GM18498 (cell line): Measurements from ENCODE around the gene ANP32A.
"Not testable (repeated sequence)": the region's sequence is repeated elsewhere in the genome, so short reads cannot be mapped to it uniquely, and the experiment has no call there.

ENCODE experiments used
- ATAC-seq: cut with Tn5 transposase; IDR thresholded peaks from one replicate; pipeline ENCODE4 v1.9.1; 2021; ENCODE audit warnings: mild to moderate bottlenecking, moderate library complexity; ENCODE audit not compliant: unreplicated experiment

The ANP32A gene

DNA sequence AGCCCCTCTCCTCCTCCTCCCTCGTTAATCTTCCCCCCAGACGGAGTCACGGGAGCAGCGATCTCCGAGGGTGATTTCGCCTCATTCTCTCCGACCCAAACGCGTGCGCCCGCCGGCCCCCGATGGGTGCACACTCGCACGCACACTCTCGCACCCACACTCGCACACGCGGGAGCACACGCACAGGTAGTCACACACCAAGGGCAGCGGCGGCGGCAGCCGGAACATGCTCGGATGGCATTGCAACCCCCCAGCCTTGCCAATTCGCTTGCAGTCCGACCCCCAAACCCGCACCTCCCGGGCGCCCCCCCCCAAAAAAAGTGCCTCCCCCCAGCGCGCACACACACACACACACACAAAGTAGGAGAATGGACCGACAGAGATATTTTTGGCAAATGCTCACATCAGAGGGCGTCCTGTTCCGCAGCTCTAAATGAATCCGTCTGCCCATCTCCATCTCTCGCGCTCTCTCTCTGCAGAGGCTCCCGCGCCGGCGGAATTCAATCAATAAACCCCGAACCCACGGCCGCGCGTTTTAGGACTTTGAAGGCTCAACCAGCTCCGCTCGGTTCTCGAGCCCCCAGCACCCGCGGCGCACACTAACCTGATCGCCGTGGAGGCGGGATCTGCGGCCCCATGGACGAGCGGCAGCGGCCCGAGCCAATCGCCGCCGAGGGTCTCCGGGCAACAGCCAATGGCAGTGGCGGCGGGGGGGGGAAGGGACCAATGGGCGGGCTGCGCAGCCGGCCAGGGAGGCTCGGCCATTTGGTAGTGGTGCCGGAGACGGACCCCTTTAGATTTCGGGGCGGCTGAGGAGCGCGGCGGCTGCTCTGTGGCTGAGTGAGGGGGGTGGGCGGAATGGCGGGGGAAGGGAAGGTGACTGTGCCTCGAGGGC lies at the start of gene ANP32A:
Gene ANP32A (minus strand): TSS at position 601 of the 895 bp plus-strand sequence. CDS start 144 bp downstream, at position 457.
- ATAC-seq = peak; percentile 63

DNA sequence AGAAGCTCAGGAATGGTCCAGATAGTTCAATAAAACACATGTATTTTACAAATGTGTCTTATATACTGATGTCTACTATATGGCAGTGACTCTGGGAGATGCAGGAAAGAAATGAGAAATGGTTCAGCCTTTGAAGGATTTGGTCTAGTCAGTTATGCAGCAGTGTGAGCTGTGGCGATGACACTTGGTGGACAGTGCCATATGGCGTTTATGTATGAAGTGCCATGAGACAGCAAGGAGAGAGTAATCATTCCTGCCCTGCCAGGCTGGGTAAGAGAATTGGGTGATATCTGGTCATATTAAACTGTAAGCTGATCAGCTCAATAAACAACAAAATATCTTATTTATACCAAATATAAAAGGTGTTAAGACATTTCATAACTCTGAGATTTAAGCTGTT lies 47.6 kb upstream of the ANP32A start:
- no peak for ATAC-seq

DNA sequence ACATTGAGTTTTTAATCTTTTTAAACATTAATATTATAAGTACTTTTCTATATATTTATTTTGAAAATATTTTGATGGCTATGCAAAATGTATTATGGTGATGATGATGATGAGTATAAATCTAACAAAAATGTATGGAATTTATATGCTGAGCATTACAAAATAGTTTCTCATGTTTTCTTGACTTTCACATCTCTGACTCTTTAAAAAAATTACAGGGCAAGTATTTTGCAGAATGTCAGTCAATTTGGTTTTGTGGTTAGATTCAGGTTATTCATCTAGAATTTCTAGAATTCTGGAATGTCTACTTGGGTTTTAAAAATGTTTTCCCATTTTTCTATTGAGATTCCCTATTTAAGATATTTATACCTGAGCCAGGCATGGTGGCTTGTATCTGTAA lies 41.7 kb upstream of the ANP32A start:
- ATAC-seq = no peak

DNA sequence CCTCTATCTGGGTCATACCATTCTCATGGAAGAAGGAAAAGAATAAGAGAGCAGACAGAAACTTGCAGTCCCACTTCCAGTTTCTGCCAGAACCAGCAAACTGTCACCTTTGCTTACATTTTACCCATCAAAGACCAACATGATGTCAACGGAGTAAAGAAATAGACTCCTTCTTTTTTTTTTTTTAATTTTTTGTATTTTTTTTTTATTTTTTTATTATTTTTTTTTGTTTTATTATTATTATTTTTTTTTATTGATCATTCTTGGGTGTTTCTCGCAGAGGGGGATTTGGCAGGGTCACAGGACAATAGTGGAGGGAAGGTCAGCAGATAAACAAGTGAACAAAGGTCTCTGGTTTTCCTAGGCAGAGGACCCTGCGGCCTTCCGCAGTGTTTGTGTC lies 38.0 kb upstream of the ANP32A start:
- not testable (repeated sequence) for ATAC-seq

DNA sequence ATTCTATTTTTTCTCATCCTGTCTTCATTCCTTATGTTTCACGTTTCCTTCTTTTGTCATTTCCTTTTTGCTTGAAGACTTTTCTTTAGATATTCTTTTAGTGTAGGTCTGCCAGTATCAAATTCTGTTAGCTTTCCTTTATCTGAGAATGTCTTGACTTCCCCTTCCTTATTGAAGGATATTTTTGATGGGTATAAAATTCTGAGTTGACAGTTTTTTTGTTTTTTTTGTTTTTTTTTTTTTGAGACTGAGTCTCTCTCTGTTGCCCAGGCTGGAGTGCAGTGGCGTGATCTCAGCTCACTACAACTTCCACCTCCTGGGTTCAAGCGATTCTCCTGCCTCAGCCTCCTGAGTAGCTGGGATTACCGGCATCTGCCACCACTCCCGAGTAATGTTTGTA lies 36.7 kb upstream of the ANP32A start:
- not testable (repeated sequence) for ATAC-seq

DNA sequence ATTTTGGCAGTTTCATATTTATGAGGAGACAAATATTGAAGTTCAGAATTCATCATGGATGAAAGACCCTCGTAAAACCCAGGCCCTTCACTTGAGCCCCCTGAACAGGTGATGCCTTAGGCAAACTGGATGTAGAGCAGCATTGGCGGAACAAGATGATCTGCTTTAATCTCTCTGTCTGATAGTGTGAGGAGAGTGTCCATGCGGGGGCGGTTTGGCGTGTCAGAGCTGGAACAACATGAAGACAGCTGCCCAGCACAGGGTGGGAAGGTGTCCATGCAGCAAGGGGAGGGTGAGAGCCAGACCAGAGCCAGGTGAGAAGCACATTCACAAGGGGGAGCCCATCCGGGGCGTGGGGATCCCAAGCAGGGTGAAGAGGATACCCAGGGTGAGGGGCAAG lies 31.8 kb upstream of the ANP32A start:
- no peak for ATAC-seq

DNA sequence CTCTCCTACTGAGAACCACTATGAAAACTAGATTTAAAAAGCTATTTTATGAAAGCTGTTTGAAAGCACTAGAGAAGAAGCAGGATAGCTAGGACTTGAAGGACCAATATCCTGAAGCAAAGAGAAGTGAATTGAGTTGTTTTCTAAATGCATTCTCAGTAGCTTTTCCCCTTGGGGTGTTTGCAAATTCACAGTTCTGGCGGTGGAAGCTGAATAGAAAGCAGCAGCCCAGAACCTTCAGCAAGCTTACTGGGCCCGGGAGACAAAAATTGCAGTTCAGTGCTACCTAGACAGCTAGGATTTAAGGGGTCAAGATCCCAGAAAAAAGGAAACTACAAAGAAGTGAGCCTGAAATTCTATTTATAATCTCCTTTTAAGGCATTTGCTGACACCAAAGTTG lies 31.3 kb upstream of the ANP32A start:
- no peak for ATAC-seq

DNA sequence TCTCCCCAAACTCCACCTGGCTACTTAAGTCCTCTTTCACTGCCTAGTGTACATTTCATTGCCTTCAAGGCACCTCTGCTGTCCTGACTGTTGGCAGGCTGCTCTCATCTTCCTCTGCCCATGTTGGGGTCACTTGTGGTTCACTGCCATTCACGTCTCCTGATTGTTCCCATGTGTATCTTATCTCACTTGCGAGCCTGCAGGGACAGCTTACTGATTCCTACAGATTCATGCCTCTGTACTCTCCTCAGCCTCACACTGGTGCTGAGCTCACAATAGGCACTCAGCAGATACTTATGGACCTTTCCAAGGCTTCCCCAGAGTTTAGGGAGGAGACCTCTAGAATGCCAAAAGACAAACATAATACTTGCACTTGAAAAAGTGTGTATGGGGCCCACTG lies 28.8 kb upstream of the ANP32A start:
- ATAC-seq = no peak

DNA sequence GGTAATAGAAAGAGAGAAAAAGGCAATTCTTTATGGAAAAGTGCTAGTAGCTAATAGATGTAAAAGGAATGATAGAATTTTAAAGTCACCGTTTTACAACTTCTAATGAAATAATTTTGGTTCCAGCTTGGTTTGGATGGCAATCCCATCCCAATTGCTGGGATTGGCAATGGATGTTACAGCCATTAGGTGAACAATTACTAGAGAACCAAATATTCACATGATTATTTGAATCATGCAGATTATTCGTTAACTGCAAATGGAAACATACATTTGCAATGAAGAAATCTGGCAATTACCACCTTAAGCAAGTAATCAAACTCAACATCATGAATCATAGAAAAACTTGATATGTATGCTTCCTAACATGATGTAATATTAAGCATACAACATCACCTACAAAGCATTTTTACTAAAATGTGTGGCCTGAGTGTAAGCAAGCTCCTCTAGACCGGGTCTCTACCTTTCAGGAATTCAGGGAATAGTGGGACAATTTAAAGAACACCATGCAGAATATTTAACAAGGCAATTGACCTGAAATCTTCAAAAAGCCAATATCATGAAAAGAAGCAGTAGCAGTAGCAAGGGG lies 26.2 kb upstream of the ANP32A start:
- ATAC-seq = no peak

DNA sequence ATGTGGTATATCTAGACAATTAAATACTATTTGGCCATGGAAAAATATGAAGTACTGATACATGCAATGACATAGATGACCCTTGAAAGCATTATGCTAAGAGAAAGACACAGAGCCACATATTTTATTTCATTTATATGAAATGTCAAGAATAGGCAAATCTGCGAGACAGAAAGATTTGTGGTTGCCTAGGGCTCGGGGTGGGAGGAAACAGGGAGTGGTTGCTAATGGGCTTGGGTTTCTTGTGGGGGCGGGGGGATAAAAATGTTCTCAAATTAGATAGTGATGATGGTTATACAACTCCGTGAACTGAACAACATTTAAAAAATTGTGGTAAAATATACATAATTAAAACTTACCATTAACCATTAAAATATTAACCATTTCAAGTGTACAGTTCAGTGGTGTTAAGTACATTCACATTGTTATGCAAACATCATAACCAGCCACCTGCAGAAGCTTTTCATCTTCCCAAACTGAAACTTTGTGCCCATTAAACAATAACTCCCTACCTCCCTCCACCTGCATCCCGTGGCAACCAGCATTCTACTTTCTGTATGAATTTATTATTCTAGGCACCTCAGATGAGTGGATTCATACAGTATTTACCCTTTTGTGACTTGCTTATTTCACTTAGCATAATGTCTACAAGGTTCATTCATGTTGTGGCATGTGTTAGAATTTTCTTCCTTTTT lies 24.3 kb upstream of the ANP32A start:
- ATAC-seq = no peak

DNA sequence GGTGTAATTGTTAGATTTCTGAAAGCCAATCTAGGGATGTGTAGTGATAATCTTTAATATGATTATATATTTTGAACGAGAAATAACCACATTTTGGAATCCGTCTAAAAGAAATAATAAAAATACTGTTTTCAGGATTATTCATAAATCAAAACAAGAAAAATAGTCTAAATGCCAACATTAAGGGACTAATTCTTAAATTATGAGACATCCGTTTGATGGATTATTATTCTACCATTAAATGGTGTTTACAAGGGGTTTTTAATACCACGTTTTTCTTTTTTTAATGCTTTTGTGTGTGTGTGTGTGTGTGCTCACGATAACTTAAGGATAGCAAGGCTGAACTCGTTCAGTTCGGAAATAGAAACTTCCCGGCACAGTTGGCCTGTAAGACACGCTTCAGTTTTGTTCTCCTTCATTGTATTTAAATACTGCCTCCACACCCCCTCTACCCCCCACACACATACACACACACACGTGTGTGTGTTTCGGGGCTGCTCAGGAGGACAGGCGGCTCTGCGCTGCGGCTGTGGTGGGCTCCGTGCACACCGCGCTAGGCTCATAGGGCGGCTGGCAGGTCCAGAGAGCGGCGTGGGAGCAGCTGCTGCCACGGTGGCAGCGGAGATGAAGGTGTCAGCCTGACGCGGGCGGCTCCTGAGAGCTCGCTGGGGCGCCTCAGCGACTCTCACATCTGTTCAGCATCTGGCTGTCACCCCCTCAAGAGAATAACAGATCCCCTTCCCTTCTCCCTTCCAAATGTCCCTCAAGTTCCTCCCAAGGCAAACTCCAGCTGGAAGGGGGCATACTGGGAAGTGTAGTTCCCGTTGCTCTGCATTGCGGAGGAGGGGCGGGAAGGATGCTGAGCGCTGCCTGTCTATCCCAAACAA lies 23.0 kb upstream of the ANP32A start:
- no peak for ATAC-seq

DNA sequence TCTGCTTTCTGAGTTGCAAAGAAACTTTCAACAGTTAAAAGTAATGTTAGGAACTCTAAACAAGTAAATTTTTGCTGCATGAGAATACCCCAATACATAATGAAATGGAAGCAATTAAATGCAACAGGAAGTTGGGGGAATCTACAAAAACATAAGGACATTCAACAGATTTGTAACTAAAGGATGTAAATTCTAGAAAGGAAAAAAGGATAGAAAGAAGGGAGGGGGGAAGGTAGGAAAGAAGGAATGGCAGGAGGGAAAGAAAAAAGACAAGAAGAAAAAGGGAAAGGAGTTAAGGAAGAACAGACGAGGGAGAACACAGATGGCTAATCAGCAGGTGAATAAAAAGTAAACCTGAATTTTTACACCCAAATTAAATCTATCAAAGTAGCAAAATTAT lies 22.3 kb upstream of the ANP32A start:
- ATAC-seq = no peak

DNA sequence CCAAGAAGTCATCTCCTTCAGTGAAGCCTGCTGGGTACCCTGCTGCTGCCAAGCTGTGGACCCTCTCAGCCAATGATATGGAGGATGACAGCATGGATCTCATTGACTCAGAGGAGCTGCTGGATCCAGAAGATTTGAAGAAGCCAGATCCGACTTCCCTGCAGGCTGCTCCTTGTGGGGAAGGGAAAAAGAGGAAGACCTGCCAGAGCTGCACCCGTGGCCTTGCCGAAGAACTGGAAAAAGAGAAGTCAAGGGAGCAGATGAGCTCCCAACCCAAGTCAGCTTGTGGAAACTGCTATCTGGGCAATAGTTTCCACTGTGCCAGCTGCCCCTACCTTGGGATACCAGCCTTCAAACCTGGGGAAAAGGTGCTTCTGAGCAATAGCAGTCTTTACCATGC lies 13.7 kb upstream of the ANP32A start:
- ATAC-seq = no peak

DNA sequence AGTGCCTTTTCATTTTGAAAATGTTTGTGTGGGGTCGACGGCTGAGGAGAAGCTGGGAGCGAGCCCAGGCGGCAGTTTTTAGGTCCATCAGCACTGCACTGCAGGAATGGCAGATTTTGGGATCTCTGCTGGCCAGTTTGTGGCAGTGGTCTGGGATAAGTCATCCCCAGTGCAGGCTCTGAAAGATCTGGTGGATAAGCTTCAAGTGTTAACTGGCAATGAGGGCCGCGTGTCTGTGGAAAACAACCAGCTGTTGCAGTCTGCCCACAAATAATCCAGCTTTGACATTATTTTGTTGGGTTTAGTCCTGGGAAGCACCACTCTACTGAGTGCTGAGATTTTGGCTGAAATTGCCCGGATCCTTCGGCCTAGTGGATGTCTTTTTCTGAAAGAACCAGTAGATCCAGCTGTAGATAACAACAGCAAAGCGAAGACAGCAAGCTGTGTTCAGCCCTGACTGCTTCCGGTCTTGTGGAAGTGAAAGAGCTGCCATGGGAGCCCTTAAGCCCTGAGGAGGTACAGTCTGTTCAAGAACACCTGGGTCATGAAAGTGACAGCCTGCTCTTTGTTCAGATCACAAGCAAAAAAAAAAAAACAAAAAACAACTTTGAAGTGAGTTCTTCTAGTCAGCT lies 13.1 kb upstream of the ANP32A start:
- no peak for ATAC-seq

DNA sequence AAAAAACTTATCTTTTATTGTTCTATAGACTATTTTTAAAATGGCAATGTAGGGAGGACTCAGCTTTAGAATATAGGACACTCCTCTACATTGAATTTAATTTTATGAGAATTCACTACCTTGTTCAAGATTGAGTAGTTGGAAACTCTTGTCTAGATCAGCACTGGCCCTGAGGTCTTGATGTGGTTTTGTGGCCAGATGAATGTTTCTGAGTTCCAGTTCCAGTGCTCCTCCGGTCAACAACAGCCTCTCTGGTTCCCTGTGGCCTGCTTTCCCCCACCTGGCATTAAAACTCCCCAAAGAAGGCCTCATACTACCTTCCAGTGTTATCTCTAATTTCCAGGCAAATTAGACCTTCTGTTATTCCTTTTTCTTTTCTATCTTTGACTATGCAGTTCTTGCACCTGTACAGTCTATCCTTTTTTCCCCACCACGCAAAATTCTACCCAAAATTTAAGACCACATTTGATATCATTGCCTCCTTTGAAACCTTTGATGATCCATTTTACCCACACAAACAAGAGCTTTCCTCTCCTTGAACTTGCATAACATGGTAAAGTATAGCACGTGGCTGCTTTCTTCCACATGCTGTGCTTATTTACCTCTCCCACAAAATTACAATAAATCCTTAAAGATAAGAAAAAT lies 9.6 kb upstream of the ANP32A start:
- ATAC-seq = no peak

DNA sequence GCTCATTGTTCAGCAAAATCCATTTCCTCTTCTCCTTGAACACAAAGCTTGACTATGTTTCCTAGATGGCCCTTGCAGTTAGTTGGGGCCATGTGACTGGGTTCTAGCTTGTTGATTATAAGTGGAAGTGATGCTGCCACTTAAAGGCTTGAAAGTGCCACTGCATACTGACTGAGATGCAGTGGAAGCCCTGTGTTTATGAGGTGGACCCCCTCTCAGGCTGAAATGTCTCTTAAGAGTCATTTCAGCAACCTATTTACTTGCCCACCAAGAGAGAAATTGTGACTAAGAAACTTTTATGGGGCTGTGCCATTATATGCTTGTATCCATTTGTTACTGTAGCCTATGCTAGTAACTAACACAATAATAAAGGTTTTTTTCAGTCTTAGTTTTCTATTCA lies 8.4 kb upstream of the ANP32A start:
- peak; percentile 58 for ATAC-seq

DNA sequence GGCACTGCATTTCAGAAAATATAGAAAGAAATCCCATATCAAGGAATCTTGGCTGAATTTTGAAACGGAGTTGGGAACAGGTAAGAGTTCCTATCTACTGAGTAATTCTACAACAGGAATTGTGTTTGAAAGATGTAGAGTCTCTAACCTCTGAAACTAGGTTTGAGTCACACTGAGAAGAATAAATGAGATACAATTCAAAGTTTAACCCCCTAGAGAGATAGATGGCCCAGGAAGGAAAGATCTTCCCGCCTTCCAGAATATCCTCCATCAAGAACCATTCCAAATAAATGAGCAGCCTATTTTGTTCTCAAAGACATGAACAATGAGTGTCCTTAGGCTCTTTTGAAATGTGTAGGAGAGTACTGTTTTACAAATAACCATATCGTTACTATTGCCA lies 2.9 kb upstream of the ANP32A start:
- no peak for ATAC-seq

DNA sequence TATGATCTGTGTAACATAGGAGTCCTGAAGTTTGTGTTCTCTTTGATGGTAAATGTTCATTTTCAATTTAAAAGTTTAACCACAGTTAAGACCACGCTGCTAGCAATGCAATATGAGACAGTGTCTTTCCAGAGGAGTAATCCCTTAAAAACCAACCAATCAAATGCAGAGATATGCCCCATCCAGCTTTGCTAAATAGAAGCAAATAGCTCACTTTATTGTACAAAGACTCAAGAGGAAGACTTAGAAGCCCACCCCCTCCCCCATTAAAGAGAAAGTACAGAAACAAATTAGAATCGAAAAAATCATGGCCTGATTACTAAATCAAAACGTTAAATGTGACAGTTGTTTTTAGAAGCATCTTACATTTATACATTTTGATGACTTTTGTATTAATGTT lies 2.1 kb upstream of the ANP32A start:
- no peak for ATAC-seq

DNA sequence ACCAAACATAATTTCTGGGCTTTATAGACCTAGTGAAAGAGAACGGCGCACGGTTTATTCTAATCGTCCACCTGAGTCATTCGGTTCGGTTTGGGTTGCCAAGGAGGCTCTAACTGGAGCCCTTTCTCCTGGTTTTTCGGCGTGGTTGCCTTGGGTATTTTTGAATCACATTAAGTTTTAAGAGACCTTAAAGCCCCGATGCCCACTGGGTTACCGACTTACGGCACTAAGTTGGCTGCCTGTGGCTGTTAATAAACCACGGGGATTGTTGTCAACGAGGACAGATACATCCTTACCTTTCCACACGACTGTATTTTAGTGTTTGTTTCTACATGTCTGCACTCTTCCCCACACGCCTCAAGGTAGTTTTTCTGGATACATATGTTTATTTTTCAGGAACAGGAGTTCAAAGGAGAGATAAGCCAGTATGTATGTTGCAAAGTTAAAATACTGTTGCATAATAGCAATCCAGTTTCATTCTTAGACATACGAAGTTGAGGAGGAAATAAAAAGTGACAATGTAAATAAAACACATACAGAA lies 1.2 kb upstream of the ANP32A start:
- ATAC-seq = no peak
